T-cell (primary cell): ENCODE measurements around the gene COPS7A. TPM values are rescaled to one million over a fixed set of nuclear protein-coding genes. Genes with fewer than 3 reads are reported as not detected.

Experiments used
- ATAC-seq, 4 experiments: fragments of 200-7000 bp in 3 of 4; fragments of 150-1000 bp in 1 of 4; cut with Tn5 transposase; replicated peaks in 1 of 4; 1 replicate in 3 of 4; 2 replicates in 1 of 4; pipeline ENCODE4 v1.10.0; 2021; ENCODE audit warnings: moderate library complexity in 3 of 4, mild to moderate bottlenecking in 2 of 4, moderate number of reproducible peaks in 1 of 4
- CTCF ChIA-PET, 2 donors: fragments of 300-600 bp; sonication (Branson Sonifier 250); formaldehyde crosslinking; loops; one replicate each; lab custom pipeline; 2022; ENCODE audit warnings: antibody characterized with exemption in 2 of 2; lab: Charles Lee
- POLR2A ChIA-PET, 2 donors: fragments of 300-600 bp; sonication (Branson Sonifier 250); formaldehyde crosslinking; loops; one replicate each; lab custom pipeline; 2022; ENCODE audit warnings: antibody characterized with exemption in 2 of 2; lab: Charles Lee
- DNase-seq, 35 experiments: peaks; one replicate each; pipeline versions ENCODE4 v3.0.0 to v3.0.0-alpha.2; 2013 to 2023
- H3K27ac ChIP-seq: one replicate; pipeline ENCODE4 v1.5.1; 2013; ENCODE audit warnings: low read length
- H3K27me3 ChIP-seq, 2 experiments: replicated peaks in 1 of 2; 1 replicate in 1 of 2; 2 replicates in 1 of 2; pipeline versions ENCODE4 v1.6.1 to v1.7.0; 2013; ENCODE audit warnings: low read length in 1 of 2, mixed read lengths in 1 of 2; ENCODE audit not compliant: control insufficient read depth in 2 of 2, insufficient read depth in 2 of 2; ENCODE audit errors: extremely low read depth in 1 of 2
- H3K36me3 ChIP-seq, 2 donors: 1 replicate in 1 of 2; 2 replicates in 1 of 2; pipeline versions ENCODE4 v1.6.1 to v1.7.0; 2013; ENCODE audit warnings: low read length in 1 of 2; ENCODE audit not compliant: control insufficient read depth in 2 of 2, insufficient read depth in 1 of 2; ENCODE audit errors: extremely low read depth in 1 of 2
- H3K4me1 ChIP-seq, 2 experiments: 1 replicate in 1 of 2; 2 replicates in 1 of 2; pipeline versions ENCODE4 v1.6.1 to v1.7.0; 2013; ENCODE audit warnings: low read length in 2 of 2, mixed read lengths in 1 of 2; ENCODE audit not compliant: insufficient read depth in 2 of 2, control insufficient read depth in 1 of 2; ENCODE audit errors: extremely low read depth in 1 of 2
- H3K4me3 ChIP-seq, 2 donors: 1 replicate in 1 of 2; 2 replicates in 1 of 2; pipeline versions ENCODE4 v1.5.1 to v1.7.0; 2013; ENCODE audit warnings: mild to moderate bottlenecking in 2 of 2, low read length in 1 of 2, moderate library complexity in 1 of 2; ENCODE audit not compliant: control insufficient read depth in 1 of 2; ENCODE audit errors: extremely low read depth in 1 of 2
- H3K9me3 ChIP-seq: 2 replicates; pipeline ENCODE4 v1.7.0; 2013
- H3K27ac Mint-ChIP-seq, 2 donors: one replicate each; pipeline ENCODE4 v1.8.0; 2020 to 2021; ENCODE audit warnings: mild to moderate bottlenecking in 2 of 2, mixed read lengths in 2 of 2
- H3K27me3 Mint-ChIP-seq, 2 donors: one replicate each; pipeline ENCODE4 v1.8.0; 2021 to 2022; ENCODE audit warnings: mixed read lengths in 2 of 2
- H3K36me3 Mint-ChIP-seq: one replicate; pipeline ENCODE4 v1.8.0; 2021; ENCODE audit warnings: mixed read lengths
- H3K4me1 Mint-ChIP-seq, 3 donors: one replicate each; pipeline ENCODE4 v1.8.0; 2020 to 2022; ENCODE audit warnings: mixed read lengths in 3 of 3, mild to moderate bottlenecking in 1 of 3
- H3K4me3 Mint-ChIP-seq, 3 donors: one replicate each; pipeline ENCODE4 v1.8.0; 2020 to 2022; ENCODE audit warnings: mild to moderate bottlenecking in 3 of 3, mixed read lengths in 3 of 3, moderate library complexity in 3 of 3
- H3K9me3 Mint-ChIP-seq, 3 donors: one replicate each; pipeline ENCODE4 v1.8.0; 2020 to 2022; ENCODE audit warnings: mixed read lengths in 3 of 3
- WGBS: methylation state at CpG from one replicate; pipeline ENCODE4 v1.1.5; 2013; ENCODE audit warnings: missing lambda C conversion rate; ENCODE audit not compliant: insufficient coverage; 5-methylcytosine and 5-hydroxymethylcytosine counted together
- total RNA-seq, 35 experiments: library from RNA in 6 of 35; stranded (reverse) in 6 of 35; fragments of 120-200 nt in 1 of 35; gene quantifications; one replicate each; pipeline versions ENCODE4 v1.2.1 to v1.2.4 and lab custom pipeline; 2013 to 2026

COPS7A gene
- total RNA-seq, 5 donors from 2014 or later (not counting 1 experiment from before 2014, with no cell fraction given) = 18.5 to 33.1 (median 31.8) TPM

DNA sequence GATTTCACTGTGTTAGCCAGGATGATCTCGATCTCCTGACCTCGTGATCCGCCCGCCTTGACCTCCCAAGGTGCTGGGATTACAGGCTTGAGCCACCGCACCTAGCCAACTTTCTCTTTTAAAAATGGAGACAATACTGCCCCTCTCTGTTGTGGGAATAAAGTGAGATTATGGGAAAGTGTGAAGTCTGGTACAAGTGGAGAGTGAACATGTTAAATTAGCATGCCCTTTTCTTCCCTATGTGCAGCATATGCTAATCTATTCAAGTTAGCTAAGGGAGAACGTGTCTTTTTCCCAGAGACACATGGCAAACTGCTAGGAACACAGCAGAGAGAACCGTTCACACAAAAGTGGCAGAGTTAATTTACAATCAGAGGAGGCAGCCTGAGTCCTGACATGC, 1.5 kb downstream of the COPS7A start:
- Histone ChIP-seq H3K4me3 (no peak overlapping the region), H3K9me3 (no peaks in the 10 kb centered on the region), H3K36me3 (peaks cover 15 to 31% of the 10 kb centered on the region in 2 donors), H3K27ac (no peak overlapping the region), H3K27me3 (no peaks in the 10 kb centered on the region), H3K4me1 (peaks cover 10 to 16% of the 10 kb centered on the region in 2 experiments)
- H3K4me3 Mint-ChIP-seq = peak overlapping the region; percentile 62 to 84 (median 84)
- WGBS = no CpG with 5 or more reads among the region's 7 CpGs
- ChIA-PET POLR2A (no interaction called here), CTCF (interaction anchor here in 1 of 2 donors (2.8 kb wide), 1 partner anchor 36 kb away, joined by 30 read pairs; the partner anchor contains the start of gene ZNF384)
- DNase-seq = no peak
- H3K9me3 Mint-ChIP-seq = no peaks in the 10 kb centered on the region
- peaks cover 25% of the 10 kb centered on the region for H3K36me3 Mint-ChIP-seq
- peaks cover 24 to 30% (median 29%) of the 10 kb centered on the region in 3 donors for H3K4me1 Mint-ChIP-seq
- H3K27ac Mint-ChIP-seq = no peak overlapping the region
- no peak for ATAC-seq
- no peaks in the 10 kb centered on the region for H3K27me3 Mint-ChIP-seq

- Histone ChIP-seq H3K4me3 (no peak overlapping the region), H3K36me3 (peaks cover 22 to 59% of the 10 kb centered on the region in 2 donors), H3K9me3 (no peaks in the 10 kb centered on the region), H3K4me1 (peaks cover 7 to 12% of the 10 kb centered on the region in 2 experiments), H3K27me3 (no peaks in the 10 kb centered on the region), H3K27ac (no peak overlapping the region)
- Mint-ChIP-seq H3K27me3 (no peaks in the 10 kb centered on the region), H3K9me3 (no peaks in the 10 kb centered on the region), H3K4me3 (no peak overlapping the region), H3K36me3 (peaks cover 40% of the 10 kb centered on the region), H3K27ac (no peak overlapping the region), H3K4me1 (peaks cover 15 to 21% (median 17%) of the 10 kb centered on the region in 3 donors)
- POLR2A ChIA-PET = no interaction called here
- CTCF ChIA-PET = no interaction called here
- DNase-seq (no peak), ATAC-seq (no peak)
- WGBS = 100% methylated on average over 11 of the region's 18 CpGs
Observed at GRCh38 chr12:6729186-6729585, 5.3 kb downstream of the COPS7A start.

DNA sequence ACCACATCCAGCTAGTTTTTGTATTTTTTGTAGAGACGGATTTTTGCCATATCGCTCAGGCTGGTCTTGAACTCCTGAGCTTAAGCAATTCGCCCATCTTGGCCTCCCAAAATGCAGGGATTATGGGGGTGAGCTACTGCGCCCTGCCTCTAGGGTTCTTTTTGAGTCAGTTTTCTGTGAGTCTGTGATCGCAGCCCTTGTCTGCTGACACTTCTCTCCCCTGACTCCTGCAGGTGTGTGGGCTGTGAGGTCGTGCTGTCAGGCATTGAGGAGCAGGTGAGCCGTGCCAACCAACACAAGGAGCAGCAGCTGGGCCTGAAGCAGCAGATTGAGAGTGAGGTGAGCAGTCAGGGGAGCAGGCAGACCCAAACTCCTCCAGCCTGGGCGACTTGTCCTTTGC, 6.3 kb downstream of the COPS7A start:
- no peak overlapping the region for H3K27ac Mint-ChIP-seq
- H3K4me1 Mint-ChIP-seq = peaks cover 8 to 12% (median 11%) of the 10 kb centered on the region in 3 donors
- ChIA-PET POLR2A (interaction anchor here in 1 of 2 donors (0.5 kb wide), 1 partner anchor 91 kb away, joined by 3 read pairs; the partner anchor contains the start of gene GPR162), CTCF (no interaction called here)
- Histone ChIP-seq H3K9me3 (no peaks in the 10 kb centered on the region), H3K4me3 (no peak overlapping the region), H3K36me3 (peaks cover 28 to 66% of the 10 kb centered on the region in 2 donors), H3K27me3 (no peaks in the 10 kb centered on the region), H3K4me1 (peaks cover 0 to 2% of the 10 kb centered on the region in 2 experiments), H3K27ac (no peak overlapping the region)
- H3K36me3 Mint-ChIP-seq = peaks cover 47% of the 10 kb centered on the region
- no peaks in the 10 kb centered on the region for H3K27me3 Mint-ChIP-seq
- ATAC-seq = no peak
- no peak overlapping the region for H3K4me3 Mint-ChIP-seq
- no peak for DNase-seq
- WGBS = 97% methylated on average over 6 of the region's 8 CpGs
- no peaks in the 10 kb centered on the region for H3K9me3 Mint-ChIP-seq

DNA sequence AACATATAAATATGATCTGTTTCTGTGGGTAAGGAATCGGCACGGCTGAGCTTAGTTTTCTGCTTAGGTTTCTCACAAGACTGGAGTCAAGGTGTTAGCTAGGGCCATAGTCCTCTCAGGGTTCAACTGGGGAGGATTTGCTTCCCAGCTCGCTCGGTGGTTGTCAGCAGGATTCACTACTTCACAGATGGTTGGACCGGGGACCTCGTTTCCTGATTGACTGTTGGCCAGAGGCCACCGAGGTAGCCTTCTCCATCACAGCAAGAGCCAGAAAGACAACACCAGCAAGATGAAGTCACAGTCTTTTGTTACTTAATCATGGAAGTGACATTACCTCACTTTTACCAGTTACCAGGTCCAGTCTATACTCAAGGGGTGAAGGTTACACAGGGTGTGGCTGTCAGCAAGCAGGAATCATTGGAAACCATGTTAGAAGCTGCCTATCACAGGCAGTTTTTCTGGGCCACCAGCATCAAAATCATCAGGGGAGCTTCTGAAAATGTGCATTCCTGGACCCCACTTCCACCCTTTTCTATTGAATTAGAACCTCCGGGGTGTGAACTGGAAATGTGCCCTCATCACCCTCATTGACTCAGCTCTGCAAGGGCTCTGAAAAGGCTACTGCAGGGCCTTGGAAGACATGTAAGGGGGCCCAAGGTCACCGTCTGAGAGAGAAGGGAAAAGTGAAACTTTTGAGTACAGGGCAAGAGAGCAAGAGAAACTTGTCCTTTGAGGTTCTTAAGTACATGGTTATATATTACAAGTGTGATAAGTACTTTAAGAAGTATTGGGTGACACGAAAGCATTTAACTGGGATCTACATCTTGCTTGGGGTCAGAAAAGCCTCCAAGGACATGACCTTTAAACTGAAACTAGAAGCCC, 10.9 kb downstream of the COPS7A start:
- 88% methylated on average over 5 of the region's 10 CpGs for WGBS
- H3K4me3 ChIP-seq = no peak overlapping the region
- H3K9me3 ChIP-seq = no peaks in the 10 kb centered on the region
- ChIA-PET POLR2A (interaction anchor here in 1 of 2 donors (0.6 kb wide), 1 partner anchor 22 kb away, joined by 5 read pairs; no protein-coding TSS in a partner anchor), CTCF (no interaction called here)
- H3K4me1 Mint-ChIP-seq = peaks cover 0 to 5% (median 4%) of the 10 kb centered on the region in 3 donors
- ATAC-seq (no peak), DNase-seq (no peak)
- H3K9me3 Mint-ChIP-seq = no peaks in the 10 kb centered on the region
- peaks cover 19 to 41% of the 10 kb centered on the region in 2 donors for H3K36me3 ChIP-seq
- H3K36me3 Mint-ChIP-seq = peaks cover 28% of the 10 kb centered on the region
- H3K4me1 ChIP-seq = no peaks in the 10 kb centered on the region
- H3K27me3 ChIP-seq = no peaks in the 10 kb centered on the region
- no peaks in the 10 kb centered on the region for H3K27me3 Mint-ChIP-seq
- H3K27ac ChIP-seq = no peak overlapping the region
- H3K4me3 Mint-ChIP-seq = no peak overlapping the region
- H3K27ac Mint-ChIP-seq = no peak overlapping the region

DNA sequence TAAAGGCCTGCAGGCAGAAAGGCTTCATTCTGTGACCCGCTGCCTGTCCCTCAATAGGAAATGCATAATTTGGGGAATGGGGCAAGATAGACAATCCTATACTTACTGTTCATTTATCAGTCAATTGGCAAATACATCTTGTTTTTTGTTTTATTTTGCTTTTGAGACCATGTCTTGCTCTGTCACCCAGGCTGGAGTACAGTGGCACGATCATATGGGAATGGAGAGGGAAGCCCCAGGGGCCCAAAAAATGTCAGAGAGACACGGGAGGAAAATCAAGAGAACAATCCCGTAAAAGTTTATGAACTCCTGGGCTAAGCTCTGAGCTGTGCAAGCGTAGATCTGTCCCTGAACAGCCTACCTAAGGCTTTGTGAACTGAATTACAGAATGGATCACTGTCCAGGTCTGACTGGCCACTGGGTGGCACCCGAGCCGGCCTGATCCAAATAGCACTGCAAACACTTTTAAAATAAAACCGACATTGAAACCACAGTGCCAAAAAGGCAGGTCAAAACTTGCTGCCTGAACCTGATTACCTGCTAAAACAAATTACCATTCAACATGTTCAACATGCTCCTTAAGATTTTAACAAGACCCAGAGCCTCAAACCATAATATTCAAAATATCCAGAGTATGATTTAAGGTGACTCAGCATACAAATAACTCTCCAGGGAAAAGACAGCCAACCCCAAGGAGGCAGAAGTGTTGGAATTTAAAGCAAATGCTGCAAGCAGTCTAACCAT, 11.8 kb downstream of the COPS7A start:
- Histone ChIP-seq H3K4me1 (no peaks in the 10 kb centered on the region), H3K36me3 (peaks cover 10 to 32% of the 10 kb centered on the region in 2 donors), H3K9me3 (no peaks in the 10 kb centered on the region), H3K4me3 (no peak overlapping the region), H3K27ac (no peak overlapping the region), H3K27me3 (no peaks in the 10 kb centered on the region)
- ChIA-PET POLR2A (interaction anchor here in 1 of 2 donors (0.6 kb wide), 1 partner anchor 53 kb away, joined by 6 read pairs; no protein-coding TSS in a partner anchor), CTCF (no interaction called here)
- Mint-ChIP-seq H3K27ac (no peak overlapping the region), H3K27me3 (no peaks in the 10 kb centered on the region), H3K4me3 (no peak overlapping the region), H3K36me3 (peaks cover 21% of the 10 kb centered on the region), H3K9me3 (no peaks in the 10 kb centered on the region), H3K4me1 (peaks cover 0 to 5% (median 4%) of the 10 kb centered on the region in 3 donors)
- 54% methylated on average over 7 of the region's 8 CpGs for WGBS
- DNase-seq (peak in 19 of 35 experiments; percentile 9 to 55 (median 26)), ATAC-seq (peak in 3 of 4 experiments; percentile 49 to 61 (median 50))

DNA sequence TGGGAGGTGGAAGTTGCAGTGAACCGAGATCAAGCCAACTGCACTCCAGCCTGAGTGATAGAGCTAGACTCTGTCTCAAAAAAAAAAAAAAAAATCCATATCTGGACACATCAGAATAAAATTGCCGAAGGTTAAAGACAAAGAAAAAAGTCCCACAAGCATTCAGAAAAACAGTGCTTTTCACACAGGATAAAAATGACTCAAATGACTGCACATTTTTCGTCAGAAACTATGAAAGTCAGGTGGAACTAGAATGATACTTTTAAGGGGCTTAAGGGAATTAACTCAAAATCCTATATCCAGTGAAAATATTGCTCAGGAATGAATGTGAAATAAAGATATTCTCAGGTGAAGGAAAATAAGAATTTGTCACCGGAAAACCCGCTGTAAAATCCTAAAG, 12.9 kb downstream of the COPS7A start:
- no peaks in the 10 kb centered on the region for H3K4me1 ChIP-seq
- H3K27ac ChIP-seq = no peak overlapping the region
- H3K9me3 ChIP-seq = no peaks in the 10 kb centered on the region
- H3K4me1 Mint-ChIP-seq = peaks cover 0 to 5% (median 4%) of the 10 kb centered on the region in 3 donors
- H3K4me3 Mint-ChIP-seq = no peak overlapping the region
- H3K9me3 Mint-ChIP-seq = no peaks in the 10 kb centered on the region
- ChIA-PET CTCF (interaction anchor here in 1 of 2 donors (0.7 kb wide), 2 partner anchors 105 to 517 kb away, joined by 4 read pairs; no protein-coding TSS in a partner anchor), POLR2A (interaction anchor here in 1 of 2 donors (0.6 kb wide), 1 partner anchor 71 kb away, joined by 9 read pairs; no protein-coding TSS in a partner anchor)
- no peak overlapping the region for H3K4me3 ChIP-seq
- H3K36me3 Mint-ChIP-seq = peaks cover 13% of the 10 kb centered on the region
- DNase-seq (no peak), ATAC-seq (no peak)
- no CpG with 5 or more reads among the region's 5 CpGs for WGBS
- H3K36me3 ChIP-seq = peaks cover 10 to 21% of the 10 kb centered on the region in 2 donors
- H3K27me3 ChIP-seq = no peaks in the 10 kb centered on the region
- H3K27ac Mint-ChIP-seq = no peak overlapping the region
- no peaks in the 10 kb centered on the region for H3K27me3 Mint-ChIP-seq
